MCF 10A (cell line): ENCODE data around the gene FOXL2. TPM values are rescaled to one million over a fixed set of nuclear protein-coding genes. Genes with fewer than 3 reads are reported as not detected.

ENCODE experiments used
- BruUV-seq: library from RNA; stranded (reverse); fragments of 400-500 nt; replicated peaks from 2 replicates; lab custom pipeline; 2021; lab: Mats Ljungman, UMichigan
- CTCF ChIA-PET: fragments of 300-600 bp; sonication (Branson Sonifier 250); formaldehyde crosslinking; extraction: SDS; loops from one replicate; lab custom pipeline; 2021; ENCODE audit warnings: antibody characterized with exemption, inconsistent platforms; lab: Yijun Ruan, JAX
- POLR2A ChIA-PET: fragments of 300-600, 350-650 bp; sonication (Branson Sonifier 250); formaldehyde crosslinking; extraction: SDS; loops from one replicate; lab custom pipeline; 2020; ENCODE audit warnings: antibody characterized with exemption, inconsistent platforms; lab: Yijun Ruan, JAX
- DNase-seq: peaks from one replicate; pipeline ENCODE4 v3.0.0-alpha.2; 2018; ENCODE audit not compliant: unreplicated experiment
- H3K27ac Mint-ChIP-seq: one replicate; pipeline ENCODE4 v1.8.0; 2022; ENCODE audit warnings: mild to moderate bottlenecking, low read depth, mixed read lengths; ENCODE audit not compliant: unreplicated experiment
- H3K27me3 Mint-ChIP-seq: one replicate; pipeline ENCODE4 v1.8.0; 2022; ENCODE audit warnings: mixed read lengths; ENCODE audit not compliant: insufficient read depth, unreplicated experiment
- H3K36me3 Mint-ChIP-seq: one replicate; pipeline ENCODE4 v1.8.0; 2022; ENCODE audit warnings: mild to moderate bottlenecking, moderate library complexity, mixed read lengths; ENCODE audit not compliant: insufficient read depth, unreplicated experiment
- H3K4me1 Mint-ChIP-seq: one replicate; pipeline ENCODE4 v1.8.0; 2022; ENCODE audit warnings: mixed read lengths; ENCODE audit not compliant: insufficient read depth, unreplicated experiment
- H3K4me3 Mint-ChIP-seq: one replicate; pipeline ENCODE4 v1.8.0; 2022; ENCODE audit warnings: mild to moderate bottlenecking, moderate library complexity, mixed read lengths; ENCODE audit not compliant: unreplicated experiment
- H3K9me3 Mint-ChIP-seq: one replicate; pipeline ENCODE4 v1.8.0; 2022; ENCODE audit warnings: mixed read lengths; ENCODE audit not compliant: unreplicated experiment
- intact Hi-C: fragments of 100-400 bp; cut with micrococcal nuclease; formaldehyde crosslinking; loops from 2 replicates; pipeline ENCODE4 v1.14.1; 2022
- total RNA-seq: library from RNA; stranded (reverse); gene quantifications from 2 replicates; pipeline ENCODE4 v1.2.3, GENCODE V29; 2022
- TF ChIP-seq, protein P1 (sequence below): fragments of 200-600 bp; IDR thresholded peaks from one replicate; pipeline ENCODE4 v1.8.0; 2022; ENCODE audit warnings: antibody characterized with exemption, mild to moderate bottlenecking; ENCODE audit not compliant: unreplicated experiment

Gene FOXL2
- total RNA-seq, 1 experiment from 2014 or later: 0.30 TPM

DNA sequence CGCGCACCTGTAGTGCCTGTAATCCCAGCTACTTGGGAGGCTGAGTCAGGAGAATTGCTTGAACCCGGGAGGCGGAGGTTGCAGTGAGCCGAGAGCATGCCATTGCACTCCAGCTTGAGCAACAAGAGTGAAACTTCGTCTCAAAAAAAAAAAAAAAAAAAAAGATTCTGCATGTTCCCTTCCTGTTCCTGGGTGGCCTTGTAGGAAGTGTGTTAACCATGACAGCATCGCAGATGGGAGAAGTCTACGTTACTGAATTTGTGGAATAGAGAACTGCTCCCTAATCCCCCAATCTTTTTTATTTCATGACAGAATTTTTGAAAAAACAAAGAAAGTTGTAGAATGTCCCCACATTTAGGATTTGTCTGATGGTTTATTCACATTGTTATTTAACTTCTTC, 45.4 kb downstream of the FOXL2 start:
- no peak overlapping the region for H3K4me3 Mint-ChIP-seq
- H3K9me3 Mint-ChIP-seq: no peaks in the 10 kb centered on the region
- CTCF ChIA-PET: interaction anchor here (0.7 to 0.8 kb wide), 2 partner anchors 14 to 18 kb away, joined by 3 to 4 read pairs; no protein-coding TSS in a partner anchor
- no peak overlapping the region for H3K27ac Mint-ChIP-seq
- DNase-seq: no peak
- intact Hi-C loops: no loop called here
- H3K27me3 Mint-ChIP-seq: no peaks in the 10 kb centered on the region
- H3K4me1 Mint-ChIP-seq: peaks cover 8% of the 10 kb centered on the region
- no peaks in the 10 kb centered on the region for H3K36me3 Mint-ChIP-seq
- no TSS peak for BruUV-seq
- POLR2A ChIA-PET: no interaction called here
- TF ChIP-seq, protein P1, sequence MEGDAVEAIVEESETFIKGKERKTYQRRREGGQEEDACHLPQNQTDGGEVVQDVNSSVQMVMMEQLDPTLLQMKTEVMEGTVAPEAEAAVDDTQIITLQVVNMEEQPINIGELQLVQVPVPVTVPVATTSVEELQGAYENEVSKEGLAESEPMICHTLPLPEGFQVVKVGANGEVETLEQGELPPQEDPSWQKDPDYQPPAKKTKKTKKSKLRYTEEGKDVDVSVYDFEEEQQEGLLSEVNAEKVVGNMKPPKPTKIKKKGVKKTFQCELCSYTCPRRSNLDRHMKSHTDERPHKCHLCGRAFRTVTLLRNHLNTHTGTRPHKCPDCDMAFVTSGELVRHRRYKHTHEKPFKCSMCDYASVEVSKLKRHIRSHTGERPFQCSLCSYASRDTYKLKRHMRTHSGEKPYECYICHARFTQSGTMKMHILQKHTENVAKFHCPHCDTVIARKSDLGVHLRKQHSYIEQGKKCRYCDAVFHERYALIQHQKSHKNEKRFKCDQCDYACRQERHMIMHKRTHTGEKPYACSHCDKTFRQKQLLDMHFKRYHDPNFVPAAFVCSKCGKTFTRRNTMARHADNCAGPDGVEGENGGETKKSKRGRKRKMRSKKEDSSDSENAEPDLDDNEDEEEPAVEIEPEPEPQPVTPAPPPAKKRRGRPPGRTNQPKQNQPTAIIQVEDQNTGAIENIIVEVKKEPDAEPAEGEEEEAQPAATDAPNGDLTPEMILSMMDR: no peak

DNA sequence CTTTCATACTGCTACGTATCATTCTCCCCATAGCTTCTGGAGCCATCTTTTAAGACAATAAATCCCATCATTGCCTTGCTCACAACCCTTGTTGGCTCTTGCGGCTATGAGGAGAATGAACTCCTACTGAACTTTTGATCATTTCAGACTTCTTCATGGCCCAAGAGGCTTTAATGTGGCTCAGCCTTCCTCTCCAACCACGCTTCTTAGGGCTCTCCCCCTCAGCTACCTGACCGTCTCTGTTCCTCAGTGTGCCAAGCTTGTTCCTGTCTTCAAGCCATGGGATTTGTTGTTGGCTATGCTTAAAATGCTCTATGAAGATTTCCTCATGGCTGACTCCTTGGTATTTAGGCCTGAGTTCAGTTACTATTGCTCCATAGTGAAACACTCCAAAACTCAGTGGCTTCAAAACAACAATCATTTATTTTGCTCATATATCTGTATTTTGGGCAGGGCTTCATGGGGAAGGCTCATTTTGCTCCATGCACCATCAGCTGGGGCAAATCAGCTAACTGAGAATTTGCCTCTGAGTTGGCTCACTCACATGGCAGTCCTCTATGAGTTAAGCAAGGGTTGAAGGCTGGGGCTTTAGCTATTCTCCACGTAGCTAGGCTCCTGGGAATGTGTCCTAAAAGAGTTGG, 47.5 kb downstream of the FOXL2 start:
- POLR2A ChIA-PET: interaction anchor here (0.5 to 1.7 kb wide), 3 partner anchors 30 to 353 kb away, joined by 3 to 6 read pairs (median 4); no protein-coding TSS in a partner anchor
- BruUV-seq: no TSS peak
- H3K27me3 Mint-ChIP-seq: no peaks in the 10 kb centered on the region
- H3K4me3 Mint-ChIP-seq: no peak overlapping the region
- CTCF ChIA-PET: interaction anchor here (0.7 to 4.3 kb wide), 3 partner anchors 16 to 304 kb away, joined by 4 to 32 read pairs (median 4); no protein-coding TSS in a partner anchor
- no peak for DNase-seq
- no peak overlapping the region for H3K27ac Mint-ChIP-seq
- TF ChIP-seq, protein P1: no peak
- intact Hi-C loops: no loop called here
- peaks cover 8% of the 10 kb centered on the region for H3K4me1 Mint-ChIP-seq
- no peaks in the 10 kb centered on the region for H3K36me3 Mint-ChIP-seq
- H3K9me3 Mint-ChIP-seq: no peaks in the 10 kb centered on the region

DNA sequence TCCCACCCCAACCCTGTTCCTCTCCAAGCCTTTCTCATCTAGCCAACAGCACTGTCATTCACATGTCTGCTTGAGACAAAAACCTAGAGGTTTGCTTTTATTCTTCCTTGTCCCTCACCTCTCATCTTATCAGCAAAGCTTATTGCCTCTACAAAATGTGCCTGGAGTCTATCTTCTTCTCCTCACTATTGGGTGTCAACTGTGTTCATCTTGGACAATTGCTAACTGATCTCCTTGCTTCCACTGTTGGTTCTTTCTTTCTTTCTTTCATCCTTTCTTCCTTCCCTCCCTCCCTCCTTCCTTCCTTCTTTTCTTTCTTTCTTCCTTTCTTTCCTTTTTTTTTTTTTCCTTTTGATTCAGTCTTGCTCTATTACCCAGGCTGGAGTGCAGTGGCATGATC, 48.2 kb downstream of the FOXL2 start:
- POLR2A ChIA-PET: interaction anchor here (0.5 to 1.7 kb wide), 3 partner anchors 36 to 352 kb away, joined by 3 to 4 read pairs (median 3); partner anchors contain the start of gene CEP70
- no peaks in the 10 kb centered on the region for H3K36me3 Mint-ChIP-seq
- no peak overlapping the region for H3K27ac Mint-ChIP-seq
- peaks cover 8% of the 10 kb centered on the region for H3K4me1 Mint-ChIP-seq
- BruUV-seq: no TSS peak
- H3K27me3 Mint-ChIP-seq: no peaks in the 10 kb centered on the region
- CTCF ChIA-PET: interaction anchor here (0.7 to 4.3 kb wide), 4 partner anchors 9 to 36 kb away, joined by 3 to 32 read pairs (median 4); no protein-coding TSS in a partner anchor
- H3K9me3 Mint-ChIP-seq: no peaks in the 10 kb centered on the region
- intact Hi-C loops: no loop called here
- H3K4me3 Mint-ChIP-seq: no peak overlapping the region
- TF ChIP-seq, protein P1: no peak
- DNase-seq: no peak

DNA sequence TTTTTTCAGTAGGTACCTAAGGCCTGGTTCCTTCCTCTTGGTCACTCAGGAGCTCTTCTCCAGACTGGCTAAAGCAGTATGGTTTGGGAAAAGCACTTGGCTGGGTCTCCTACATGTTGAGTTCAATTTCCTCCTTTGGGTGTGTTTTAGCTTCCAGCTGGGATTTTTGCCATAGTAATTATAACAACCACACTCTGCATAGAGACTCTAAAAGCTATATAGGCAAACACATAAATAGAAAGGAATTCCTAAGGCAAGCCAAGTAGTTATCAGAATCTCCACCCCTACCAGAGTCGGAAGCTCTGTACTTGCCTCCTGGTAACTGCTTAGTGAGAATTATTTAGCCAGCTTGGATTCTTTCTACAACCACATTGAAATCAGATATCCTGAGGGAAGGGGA, 48.6 kb downstream of the FOXL2 start:
- ChIA-PET POLR2A (interaction anchor here (1.1 to 1.7 kb wide), 2 partner anchors 35 to 304 kb away, joined by 3 to 4 read pairs; partner anchors contain the start of gene CEP70), CTCF (interaction anchor here (0.7 to 4.3 kb wide), 5 partner anchors 9 to 36 kb away, joined by 3 to 32 read pairs (median 4); no protein-coding TSS in a partner anchor)
- BruUV-seq: no TSS peak
- Mint-ChIP-seq H3K27ac (no peak overlapping the region), H3K9me3 (no peaks in the 10 kb centered on the region), H3K4me1 (peaks cover 8% of the 10 kb centered on the region), H3K4me3 (no peak overlapping the region), H3K27me3 (no peaks in the 10 kb centered on the region), H3K36me3 (no peaks in the 10 kb centered on the region)
- TF ChIP-seq, protein P1: no peak
- intact Hi-C loops: no loop called here
- DNase-seq: no peak
